Nasal cavity respiratory epithelium epithelial cell of viscerocranial mucosa (primary cell): ENCODE results near the gene ZBTB24. TPM values are rescaled to one million over a fixed set of nuclear protein-coding genes. Genes with fewer than 3 reads are reported as not detected.

Experiments used
- total RNA-seq: library from RNA; depleted of rRNA; stranded (reverse); fragments of >200 nt; gene quantifications from 2 replicates; pipeline ENCODE4 v1.2.3, GENCODE V29; 2014

The ZBTB24 gene
- total RNA-seq: 8.2 and 11.2 TPM in 2 replicates

DNA sequence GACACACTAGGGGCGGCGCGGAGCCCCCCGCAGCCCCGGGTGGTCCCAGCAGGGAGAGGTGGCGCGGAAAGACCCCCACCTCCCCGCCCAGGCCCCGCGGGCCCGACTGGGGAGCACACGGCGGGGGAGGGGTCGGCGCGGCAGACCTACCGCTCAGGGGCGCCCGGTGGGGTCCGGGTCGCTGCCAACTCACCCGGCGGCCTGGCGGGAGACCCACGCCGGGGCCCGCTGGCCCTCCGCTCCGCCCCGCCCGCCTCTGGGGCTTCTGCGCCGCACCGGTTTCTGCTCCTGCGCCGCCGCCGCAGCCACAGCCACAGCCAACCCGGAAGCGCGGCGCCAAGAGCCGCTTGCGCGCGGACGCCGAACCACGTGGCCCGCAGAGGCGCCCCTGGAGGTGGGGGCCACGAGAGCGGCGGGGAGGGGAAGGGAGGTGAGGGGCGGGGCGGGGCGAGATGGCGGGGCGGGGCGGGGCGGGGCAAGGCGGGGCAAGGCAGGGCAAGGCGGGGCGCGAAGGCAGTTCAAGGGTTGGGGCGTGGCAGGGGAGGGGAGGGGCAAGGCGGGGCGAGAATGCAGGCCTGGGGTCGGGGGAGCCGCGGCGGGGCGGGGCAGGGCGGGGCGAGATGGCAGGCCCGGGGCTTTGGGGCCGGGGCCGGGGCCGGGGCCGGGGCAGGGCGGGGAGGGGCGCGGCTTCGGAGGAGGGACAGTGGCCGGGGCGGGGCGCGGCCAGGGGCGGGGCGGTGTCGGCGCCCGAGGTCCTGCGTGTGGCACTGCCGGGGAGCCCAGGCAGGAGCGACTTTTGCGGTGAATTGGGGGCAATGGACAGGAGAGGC is at the start of gene ZBTB24:
ZBTB24 (minus strand) TSS at position 315 of the 830 bp plus-strand sequence. CDS start 1,193 bp downstream, outside the sequence.

GRCh38 chr6:109455437-109456110 is 27.4 kb downstream of the ZBTB24 start, which contains the start of gene MICAL1:
Gene MICAL1, minus strand, starts transcription at chr6:109455772. Its CDS starts 1,576 bp downstream, at chr6:109454196.

DNA sequence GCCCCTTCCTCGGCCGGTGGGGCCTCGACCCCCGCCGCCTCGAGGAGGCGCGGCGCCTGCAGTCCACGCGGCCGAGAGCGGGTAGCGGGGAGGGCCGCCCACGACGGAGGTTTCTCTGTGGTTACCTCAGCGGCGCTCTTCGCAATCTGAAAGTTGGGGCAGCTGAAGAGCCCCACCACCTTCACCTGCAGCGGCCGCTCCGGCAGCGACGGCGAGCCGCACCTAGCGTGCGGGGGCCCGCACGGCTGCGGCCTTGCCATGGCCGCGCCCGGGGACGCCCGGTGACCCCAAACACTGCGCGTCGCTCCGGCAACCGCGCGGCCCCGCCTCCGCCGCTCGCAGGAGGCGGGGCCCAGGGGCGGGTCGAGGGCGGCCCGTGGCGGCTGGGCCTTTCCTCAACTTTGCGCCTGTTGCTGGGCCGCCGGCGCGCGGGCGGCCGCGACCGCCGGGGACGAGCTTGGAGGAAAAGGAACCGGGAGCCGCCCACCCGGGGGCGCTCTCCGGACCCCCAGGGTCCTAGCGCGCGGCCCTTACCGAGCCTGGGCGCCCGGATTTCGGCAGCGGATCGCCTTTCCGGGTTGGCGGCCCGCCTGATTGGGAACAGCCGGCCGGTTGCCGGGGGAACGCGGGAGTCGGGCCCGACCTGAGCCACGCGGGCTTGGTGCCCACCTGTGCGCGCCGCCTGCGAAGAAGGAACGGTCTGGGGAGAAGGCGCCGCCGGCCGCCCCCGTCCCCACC is 42.5 kb downstream of the ZBTB24 start, which contains the start of the genes PPIL6 and SMPD2:
PPIL6 (minus strand) TSS at position 298 of the 738 bp plus-strand sequence; CDS start at position 260, 38 bp downstream.
SMPD2 (plus strand) TSS at position 394 of the 738 bp plus-strand sequence. CDS start 398 bp downstream, outside the sequence.

Other genes with a start within 250 kb of the ZBTB24 start
- 140 and 219 TPM in 2 replicates for gene CD164, start 100.8 kb downstream of the ZBTB24 start, total RNA-seq
- 8.6 and 21.2 TPM in 2 replicates for gene PPIL6, start 42.6 kb downstream of the ZBTB24 start, total RNA-seq
- 13.0 and 17.8 TPM in 2 replicates for gene SMPD2, start 42.5 kb downstream of the ZBTB24 start, total RNA-seq
- 13.0 and 13.7 TPM in 2 replicates for gene MICAL1, start 27.4 kb downstream of the ZBTB24 start, total RNA-seq
- gene AK9, start 208.0 kb upstream of the ZBTB24 start, total RNA-seq: 4.4 and 6.7 TPM in 2 replicates
- gene FIG4, start 208.1 kb upstream of the ZBTB24 start, total RNA-seq: 16.1 and 17.9 TPM in 2 replicates